ENCODE measurements around the gene PBX2. TPM values are rescaled to one million over a fixed set of nuclear protein-coding genes. Genes with fewer than 3 reads are reported as not detected.
"Not testable (repeated sequence)": the region's sequence is repeated elsewhere in the genome, so short reads cannot be mapped to it uniquely, and the experiment has no call there.

PBX2 gene
- total and polyA plus RNA-seq, 10 donors, result 29.6 to 160 (median 89.9) TPM

- Histone ChIP-seq H3K27ac (peak overlapping the region in 7 of 8 donors; percentile 98 to 100 (median 100)), H3K36me3 (peaks cover 0 to 8% (median 0%) of the 10 kb centered on the region in 6 donors), H3K4me1 (peaks cover 39 to 69% (median 64%) of the 10 kb centered on the region in 6 donors), H3K9me3 (no peaks in the 10 kb centered on the region), H3K4me3 (peak overlapping the region in 2 of 8 donors; percentile 66 to 89), H3K27me3 (replicated peaks in 1 of 7) (no peaks in the 10 kb centered on the region)
- WGBS, 5 donors, result 91 to 98% (median 97%) methylated on average over 4 of the region's 4 CpGs
- intact Hi-C loops (cut with DNase I; ENCODE audit: low total_unique reads), result loop anchor here (10.0 kb wide), 1 partner anchor 70 kb away; the partner anchor contains the start of gene ATF6B
- DNase-seq, result no peak
- TF ChIP-seq POLR2A (IDR thresholded peaks at IDR 0.05), result no peak
- TF ChIP-seq POLR2AphosphoS5 (IDR thresholded peaks at IDR 0.05), result no peak
- no peak for TF ChIP-seq CTCF (IDR thresholded peaks at IDR 0.05 in 8 of 11, conservative IDR thresholded peaks at IDR 0.05 in 3 of 11)
Observed at GRCh38 chr6:32194388-32194787, 4.4 kb upstream of the PBX2 start.

GRCh38 chr6:32193096-32193495, 3.1 kb upstream of the PBX2 start:
- peaks cover 50 to 82% (median 76%) of the 10 kb centered on the region in 6 donors for H3K4me1 ChIP-seq
- H3K4me3 ChIP-seq, result peak overlapping the region in 7 of 8 donors; percentile 61 to 89 (median 73)
- not testable (repeated sequence) for DNase-seq; H3K9me3 ChIP-seq; H3K27me3 ChIP-seq (replicated peaks in 1 of 7)
- intact Hi-C loops (cut with DNase I; ENCODE audit: low total_unique reads), result loop anchor here (10.0 kb wide), 1 partner anchor 68 kb away; the partner anchor contains the start of gene ATF6B
- 55 to 68% (median 62%) methylated on average over 13 of the region's 13 CpGs for WGBS, 5 donors
- peaks cover 0 to 12% (median 1%) of the 10 kb centered on the region in 6 donors for H3K36me3 ChIP-seq
- peak overlapping the region; percentile 85 to 100 (median 98) for H3K27ac ChIP-seq

- H3K36me3 ChIP-seq, result peaks cover 0 to 17% (median 6%) of the 10 kb centered on the region in 6 donors
- TF ChIP-seq POLR2AphosphoS5 (IDR thresholded peaks at IDR 0.05) (peak; percentile 59 to 84 (median 80)), CTCF (IDR thresholded peaks at IDR 0.05 in 8 of 11, conservative IDR thresholded peaks at IDR 0.05 in 3 of 11) (peak in 1 of 11 experiments; percentile 6), POLR2A (IDR thresholded peaks at IDR 0.05) (peak in 2 of 3 donors; percentile 38 to 49)
- H3K9me3 ChIP-seq, result no peaks in the 10 kb centered on the region
- H3K4me1 ChIP-seq, result peaks cover 55 to 87% (median 80%) of the 10 kb centered on the region in 6 donors
- H3K27me3 ChIP-seq (replicated peaks in 1 of 7), result no peaks in the 10 kb centered on the region
- DNase-seq, result peak; percentile 95
- H3K27ac ChIP-seq, result peak within 1 kb of the TSS; percentile 85 to 100 (median 98)
- WGBS, 5 donors, result 0 to 2% (median 0%) methylated on average over 5 of the region's 5 CpGs
- peak within 1 kb of the TSS; percentile 61 to 89 (median 73) for H3K4me3 ChIP-seq
- intact Hi-C loops (cut with DNase I; ENCODE audit: low total_unique reads), result loop anchor here (10.0 kb wide), 1 partner anchor 68 kb away; the partner anchor contains the start of gene ATF6B
Observed at GRCh38 chr6:32192608-32193039, 2.6 kb upstream of the PBX2 start, which contains the start of gene GPSM3. GPSM3 (minus strand) TSS chr6:32192643; CDS start chr6:32192513, 130 bp downstream.

- intact Hi-C loops (cut with DNase I; ENCODE audit: low total_unique reads), result loop anchor here (10.0 kb wide), 1 partner anchor 67 kb away; the partner anchor contains the start of gene ATF6B
- 31 to 53% (median 36%) methylated on average over 14 to 15 of the region's 15 CpGs for WGBS, 5 donors
- Histone ChIP-seq H3K4me3 (peak overlapping the region; percentile 61 to 89 (median 73)), H3K27ac (peak overlapping the region; percentile 85 to 100 (median 98)), H3K27me3 (replicated peaks in 1 of 7) (no peaks in the 10 kb centered on the region), H3K36me3 (peaks cover 0 to 23% (median 12%) of the 10 kb centered on the region in 6 donors), H3K9me3 (no peaks in the 10 kb centered on the region), H3K4me1 (peaks cover 58 to 87% (median 81%) of the 10 kb centered on the region in 6 donors)
- DNase-seq, result peak; percentile 88
- TF ChIP-seq CTCF (IDR thresholded peaks at IDR 0.05 in 8 of 11, conservative IDR thresholded peaks at IDR 0.05 in 3 of 11) (peak in 1 of 11 experiments; percentile 12), POLR2A (IDR thresholded peaks at IDR 0.05) (no peak)
Observed at GRCh38 chr6:32191696-32192607, 1.9 kb upstream of the PBX2 start.

All from spleen (tissue), 11 donors.